Measurements from ENCODE around the gene KRT6C.

Gene KRT6C

DNA sequence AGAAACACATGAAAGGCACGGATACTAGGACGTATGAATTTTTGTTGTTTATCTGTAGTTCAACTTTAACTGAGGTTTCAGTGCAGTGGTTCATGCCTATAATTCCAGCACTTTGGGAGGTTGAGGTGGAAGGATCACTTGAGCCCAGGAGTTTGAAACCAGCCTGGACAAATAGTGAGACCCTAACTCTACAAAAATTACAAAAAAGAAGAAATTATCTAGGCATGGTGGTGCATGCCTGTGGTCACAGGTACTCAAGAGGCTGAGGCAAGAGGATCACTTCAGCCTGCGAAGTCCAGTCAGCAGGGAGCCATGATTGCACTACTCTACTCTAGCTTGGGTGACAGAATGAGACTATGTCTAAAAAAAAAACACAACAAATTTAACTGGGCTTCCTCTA is 29.6 kb downstream of the KRT6C start:
- FAIRE-seq (no peak), DNase-seq (ENCODE audit: insufficient read length, low spot score) (no peak)
- TF ChIP-seq, protein P1, sequence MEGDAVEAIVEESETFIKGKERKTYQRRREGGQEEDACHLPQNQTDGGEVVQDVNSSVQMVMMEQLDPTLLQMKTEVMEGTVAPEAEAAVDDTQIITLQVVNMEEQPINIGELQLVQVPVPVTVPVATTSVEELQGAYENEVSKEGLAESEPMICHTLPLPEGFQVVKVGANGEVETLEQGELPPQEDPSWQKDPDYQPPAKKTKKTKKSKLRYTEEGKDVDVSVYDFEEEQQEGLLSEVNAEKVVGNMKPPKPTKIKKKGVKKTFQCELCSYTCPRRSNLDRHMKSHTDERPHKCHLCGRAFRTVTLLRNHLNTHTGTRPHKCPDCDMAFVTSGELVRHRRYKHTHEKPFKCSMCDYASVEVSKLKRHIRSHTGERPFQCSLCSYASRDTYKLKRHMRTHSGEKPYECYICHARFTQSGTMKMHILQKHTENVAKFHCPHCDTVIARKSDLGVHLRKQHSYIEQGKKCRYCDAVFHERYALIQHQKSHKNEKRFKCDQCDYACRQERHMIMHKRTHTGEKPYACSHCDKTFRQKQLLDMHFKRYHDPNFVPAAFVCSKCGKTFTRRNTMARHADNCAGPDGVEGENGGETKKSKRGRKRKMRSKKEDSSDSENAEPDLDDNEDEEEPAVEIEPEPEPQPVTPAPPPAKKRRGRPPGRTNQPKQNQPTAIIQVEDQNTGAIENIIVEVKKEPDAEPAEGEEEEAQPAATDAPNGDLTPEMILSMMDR (IDR thresholded peaks at IDR 0.05; ENCODE audit: insufficient read depth, missing control alignments), result no peak

DNA sequence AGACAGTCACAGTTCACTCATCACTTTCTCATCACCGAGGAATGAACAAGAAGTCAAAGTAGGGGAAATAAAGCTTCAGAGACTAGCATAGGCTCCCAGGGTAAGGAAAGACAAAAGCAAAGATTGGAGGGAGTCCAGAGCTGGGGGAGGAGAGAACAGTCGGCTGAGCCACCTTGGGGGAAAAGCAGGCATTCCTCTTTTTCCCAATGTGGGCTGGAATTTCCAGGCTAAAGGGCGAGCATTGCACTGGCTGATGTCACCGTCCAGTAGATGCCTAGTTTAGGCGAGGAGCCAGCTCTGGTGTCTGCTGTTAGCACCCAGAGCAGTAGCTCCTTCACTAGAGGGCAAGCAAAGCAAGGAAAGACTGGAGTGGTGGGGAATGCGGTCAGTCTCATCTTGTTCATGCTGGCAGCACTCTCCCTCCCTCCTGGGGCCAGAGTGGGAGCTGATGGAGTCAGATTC is 31.0 kb downstream of the KRT6C start:
- TF ChIP-seq, protein P1 (IDR thresholded peaks at IDR 0.05; ENCODE audit: insufficient read depth, missing control alignments), result no peak
- DNase-seq (ENCODE audit: insufficient read length, low spot score) (no peak), FAIRE-seq (no peak)

DNA sequence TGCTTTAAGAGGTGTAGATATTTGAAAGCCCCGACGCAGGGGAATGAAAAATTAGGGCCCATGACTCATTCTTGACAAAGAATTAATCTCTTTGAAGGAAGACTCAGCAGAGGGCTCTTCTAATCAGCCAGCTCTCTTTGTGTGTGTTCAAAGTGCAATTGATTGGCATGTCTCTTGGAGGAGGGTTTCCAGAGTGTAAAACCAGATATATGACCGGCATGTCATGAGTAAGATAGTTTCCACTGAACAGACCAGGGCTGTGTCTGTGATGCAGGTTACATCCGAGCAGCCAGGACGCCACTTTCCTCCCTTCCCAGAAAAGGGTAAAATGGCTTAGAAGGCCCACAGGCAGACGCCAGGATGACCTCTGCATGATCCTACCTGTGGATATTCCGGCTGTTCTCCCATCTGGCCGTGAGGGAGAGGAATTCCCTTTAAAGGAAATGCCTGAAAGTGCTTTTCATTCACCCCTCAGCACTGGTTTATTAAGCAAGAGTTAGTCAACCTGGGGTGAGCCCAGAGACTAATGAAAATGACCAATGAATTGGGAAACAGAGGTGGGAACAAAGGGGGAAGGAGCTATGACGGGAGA is 32.2 kb downstream of the KRT6C start:
- DNase-seq (ENCODE audit: insufficient read length, low spot score) (no peak), FAIRE-seq (no peak)

DNA sequence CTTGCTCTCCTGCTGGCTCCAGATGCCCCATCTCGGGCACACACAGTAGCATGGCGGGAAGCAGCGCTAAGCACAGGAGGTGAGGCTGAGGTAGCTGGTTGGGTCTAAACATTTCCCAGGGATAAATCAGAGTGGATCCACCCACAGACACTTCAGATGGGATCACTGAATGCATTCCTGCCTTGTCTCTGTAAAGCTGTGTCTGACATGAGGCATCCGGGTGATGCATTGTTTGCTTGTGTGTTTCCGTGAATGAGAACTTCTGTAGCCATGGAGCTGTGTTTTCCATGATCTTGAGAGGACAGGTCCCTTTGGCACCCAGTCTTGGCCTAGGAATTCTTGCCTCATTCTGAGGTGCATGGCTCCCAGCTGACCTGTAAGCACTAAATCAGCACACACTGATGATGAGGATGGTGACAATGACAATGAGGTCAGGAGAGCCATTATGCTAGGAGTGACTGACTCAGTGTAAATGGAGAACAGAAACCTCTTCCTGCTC is 32.7 kb downstream of the KRT6C start:
- DNase-seq (ENCODE audit: insufficient read length, low spot score), result no peak
- TF ChIP-seq, protein P1 (IDR thresholded peaks at IDR 0.05; ENCODE audit: insufficient read depth, missing control alignments), result no peak
- FAIRE-seq, result no peak

More for the DNA sequence above, 32.2 kb downstream of the KRT6C start:
- TF ChIP-seq, protein P1 (IDR thresholded peaks at IDR 0.05; ENCODE audit: insufficient read depth, missing control alignments), result no peak

DNA sequence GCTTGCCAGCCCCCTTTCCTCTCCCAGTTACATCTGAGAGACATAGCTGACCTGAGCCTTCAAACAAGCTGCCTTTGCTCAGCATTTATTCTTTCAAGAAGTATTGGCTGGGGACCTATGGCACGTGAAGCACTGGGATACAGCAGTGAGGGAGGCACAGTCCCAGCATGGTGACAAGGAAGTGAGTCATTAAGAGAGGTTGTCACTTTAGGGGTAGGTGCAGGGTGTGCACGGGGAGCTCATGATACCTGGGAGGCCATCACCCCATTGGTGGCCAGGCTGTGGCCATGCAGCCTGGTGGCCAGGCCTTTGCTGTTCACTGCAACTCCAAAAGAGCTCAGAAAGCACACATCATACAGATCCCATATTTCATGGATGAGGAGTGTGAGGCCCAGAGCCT is 33.8 kb downstream of the KRT6C start:
- TF ChIP-seq, protein P1 (IDR thresholded peaks at IDR 0.05; ENCODE audit: insufficient read depth, missing control alignments), result no peak
- FAIRE-seq (no peak), DNase-seq (ENCODE audit: insufficient read length, low spot score) (no peak)

DNA sequence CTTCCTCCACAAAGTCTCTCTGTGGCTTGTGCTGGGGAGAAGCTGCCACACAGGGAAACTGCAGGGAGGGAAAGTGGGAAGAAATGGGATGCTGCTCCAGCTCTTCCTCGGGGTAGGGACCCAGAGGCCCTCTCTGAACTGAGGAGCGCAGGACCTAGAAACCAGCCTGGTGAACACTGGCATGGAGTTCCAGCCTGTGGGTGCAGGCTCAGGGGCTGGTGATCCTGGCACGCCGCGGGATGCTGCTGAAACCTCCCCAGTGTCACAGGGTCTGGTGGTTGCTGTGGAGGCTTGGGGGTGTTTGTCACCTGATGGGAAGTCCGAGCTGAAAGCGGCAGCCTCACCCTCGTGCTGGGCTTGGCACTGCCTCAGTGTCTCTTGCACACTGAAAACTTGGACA is 34.2 kb downstream of the KRT6C start:
- DNase-seq (ENCODE audit: insufficient read length, low spot score) (no peak), FAIRE-seq (no peak)
- TF ChIP-seq, protein P1 (IDR thresholded peaks at IDR 0.05; ENCODE audit: insufficient read depth, missing control alignments), result no peak

Measured in D721Med (cell line).